NCI-H2081 treated with DMSO at 0.1 percent for 48 hours (cell line): ENCODE measurements around the gene HK2.
"Not testable (repeated sequence)": the region's sequence is repeated elsewhere in the genome, so short reads cannot be mapped to it uniquely, and the experiment has no call there.

Experiments used
- DNase-seq: peaks from one replicate; lab custom pipeline; 2025; lab: John Stamatoyannopoulos, UW

HK2 gene

GRCh38 chr2:74895001-74895400, 61.1 kb downstream of the HK2 start:
- no peak for DNase-seq

DNA sequence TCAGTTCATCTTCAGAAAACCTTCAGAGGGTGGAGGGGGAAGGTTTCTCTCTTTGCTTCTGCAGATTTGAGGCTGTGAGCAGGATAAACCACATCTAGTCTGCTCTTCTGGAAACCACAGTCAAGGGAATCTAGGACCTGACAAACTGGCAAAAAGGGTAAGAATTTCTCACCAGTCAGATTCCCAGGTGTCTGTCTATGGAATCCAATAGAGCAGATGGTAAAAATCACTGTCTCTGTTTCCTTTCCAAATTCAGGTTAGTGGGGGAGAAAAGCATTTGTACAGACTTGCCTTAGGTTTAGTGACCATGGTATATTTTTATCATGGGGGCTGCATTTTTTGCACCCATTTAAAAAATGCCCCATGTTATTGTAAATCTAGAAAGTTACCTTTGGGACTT, 62.3 kb downstream of the HK2 start:
- DNase-seq: no peak

DNA sequence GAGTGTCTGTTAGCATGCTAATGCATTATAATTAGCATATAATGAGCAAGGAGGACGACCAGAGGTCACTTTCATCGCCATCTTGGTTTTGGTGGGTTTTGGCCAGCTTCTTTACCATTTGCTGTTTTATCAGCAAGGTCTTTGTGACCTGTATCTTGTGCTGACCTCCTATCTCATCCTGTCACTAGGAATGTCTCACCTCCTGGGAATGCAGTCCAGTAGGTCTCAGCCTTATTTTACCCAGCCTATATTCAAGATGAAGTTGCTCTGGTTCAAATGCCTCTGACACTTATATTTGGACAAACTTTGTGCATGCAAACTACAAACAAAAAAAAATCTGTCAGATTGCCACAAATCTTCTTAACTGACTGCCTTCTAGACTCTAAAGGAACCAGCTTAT, 66.3 kb downstream of the HK2 start:
- DNase-seq: not testable (repeated sequence)

GRCh38 chr2:74902281-74902860, 68.4 kb downstream of the HK2 start:
- no peak for DNase-seq

GRCh38 chr2:74906395-74906794, 72.5 kb downstream of the HK2 start:
- DNase-seq: no peak

DNA sequence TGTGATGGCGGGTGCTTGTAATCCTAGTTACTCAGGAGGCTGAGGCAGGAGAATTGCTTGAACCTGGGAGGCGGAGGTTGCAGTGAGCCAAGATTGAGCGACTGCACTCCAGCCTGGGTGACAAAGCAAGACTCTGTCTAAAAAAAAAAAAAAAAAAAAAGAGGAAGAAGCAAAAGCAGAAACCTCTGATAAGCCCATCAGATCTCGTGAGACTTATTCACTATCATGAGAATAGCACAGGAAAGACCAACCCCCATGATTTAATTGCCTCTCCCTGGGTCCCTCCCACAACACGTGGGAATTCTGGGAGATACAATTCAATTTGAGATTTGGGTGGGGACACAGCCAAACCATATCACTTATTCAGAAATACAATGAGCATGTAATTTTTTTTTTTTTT, 73.6 kb downstream of the HK2 start:
- DNase-seq: not testable (repeated sequence)

- DNase-seq: no peak
These were observed 75.0 kb downstream of the HK2 start for GRCh38 chr2:74908748-74909444.

DNA sequence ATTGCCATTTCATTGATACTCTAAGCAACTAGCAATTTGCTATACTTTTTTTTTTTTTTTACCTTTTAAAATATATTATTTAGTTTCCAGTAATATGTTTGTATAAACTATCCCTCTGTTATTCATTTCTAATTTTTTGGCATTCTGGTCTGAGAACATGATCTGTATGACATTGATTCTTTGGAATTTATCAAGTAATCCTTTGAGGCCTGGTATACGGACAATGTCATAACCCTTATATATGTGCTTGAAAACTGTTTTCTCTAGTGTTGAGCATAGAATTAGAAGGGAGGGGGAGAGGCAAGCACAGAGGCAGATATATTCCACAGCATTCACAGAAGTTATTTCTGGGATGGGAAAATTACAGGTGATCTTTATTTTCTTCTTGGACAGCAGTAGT, 76.3 kb downstream of the HK2 start:
- DNase-seq: no peak

DNA sequence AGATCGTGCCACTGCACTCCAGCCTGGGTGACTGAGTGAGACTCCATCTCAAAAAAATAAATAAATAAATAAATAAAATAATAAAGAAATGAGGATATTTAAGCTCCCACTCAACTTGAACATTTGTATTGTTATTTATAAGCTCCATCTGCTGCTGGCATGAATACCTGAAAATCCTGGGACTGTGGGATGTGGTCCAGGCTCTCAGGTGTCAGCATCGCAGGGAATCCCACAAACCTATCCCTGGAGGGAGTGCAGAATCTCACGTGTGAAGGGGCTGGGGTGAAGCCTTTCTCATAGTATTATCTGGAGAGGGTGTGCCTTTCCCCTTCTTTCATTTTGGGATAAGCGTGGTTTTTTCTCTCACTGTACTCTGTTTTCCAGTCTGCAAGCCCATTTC, 77.1 kb downstream of the HK2 start:
- no peak for DNase-seq

DNA sequence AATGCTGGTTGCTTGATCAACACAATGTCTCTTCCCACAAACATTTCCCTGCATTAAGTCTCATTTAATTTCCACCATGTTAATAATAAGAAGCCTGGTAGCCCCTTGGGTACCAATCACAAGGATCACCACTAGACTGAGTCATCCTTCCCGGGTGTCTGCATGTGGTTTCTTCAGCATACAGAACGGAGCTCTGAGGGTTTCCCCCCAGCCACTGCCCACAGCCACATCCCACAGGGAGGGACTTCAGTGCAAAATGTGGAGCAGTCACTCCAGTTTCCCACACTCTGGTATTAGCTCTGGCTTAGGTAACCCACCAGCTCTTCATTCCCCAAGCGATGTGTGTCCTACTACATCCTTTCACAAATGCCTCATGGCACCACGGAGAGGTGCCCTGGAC, 81.8 kb downstream of the HK2 start:
- DNase-seq: no peak

DNA sequence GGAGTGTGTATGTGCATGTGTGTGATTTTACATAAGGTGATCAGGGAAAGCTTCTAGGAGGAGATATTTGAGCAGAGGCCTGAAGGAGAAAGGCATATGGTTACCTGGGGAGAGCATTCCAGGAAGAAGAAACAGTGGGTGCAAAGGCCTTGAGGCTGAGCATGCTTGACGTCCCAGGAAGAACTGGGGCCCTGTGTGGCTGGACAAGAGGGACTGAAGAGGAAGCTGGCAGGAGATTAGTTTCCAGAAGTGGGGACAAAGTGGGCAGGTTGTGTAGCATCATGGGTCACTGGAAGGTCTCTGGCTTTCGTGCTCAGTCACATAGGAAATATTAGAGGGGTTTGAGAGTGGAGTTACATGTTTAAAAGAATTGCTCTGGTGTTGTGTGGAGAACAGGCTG, 82.5 kb downstream of the HK2 start:
- no peak for DNase-seq

DNA sequence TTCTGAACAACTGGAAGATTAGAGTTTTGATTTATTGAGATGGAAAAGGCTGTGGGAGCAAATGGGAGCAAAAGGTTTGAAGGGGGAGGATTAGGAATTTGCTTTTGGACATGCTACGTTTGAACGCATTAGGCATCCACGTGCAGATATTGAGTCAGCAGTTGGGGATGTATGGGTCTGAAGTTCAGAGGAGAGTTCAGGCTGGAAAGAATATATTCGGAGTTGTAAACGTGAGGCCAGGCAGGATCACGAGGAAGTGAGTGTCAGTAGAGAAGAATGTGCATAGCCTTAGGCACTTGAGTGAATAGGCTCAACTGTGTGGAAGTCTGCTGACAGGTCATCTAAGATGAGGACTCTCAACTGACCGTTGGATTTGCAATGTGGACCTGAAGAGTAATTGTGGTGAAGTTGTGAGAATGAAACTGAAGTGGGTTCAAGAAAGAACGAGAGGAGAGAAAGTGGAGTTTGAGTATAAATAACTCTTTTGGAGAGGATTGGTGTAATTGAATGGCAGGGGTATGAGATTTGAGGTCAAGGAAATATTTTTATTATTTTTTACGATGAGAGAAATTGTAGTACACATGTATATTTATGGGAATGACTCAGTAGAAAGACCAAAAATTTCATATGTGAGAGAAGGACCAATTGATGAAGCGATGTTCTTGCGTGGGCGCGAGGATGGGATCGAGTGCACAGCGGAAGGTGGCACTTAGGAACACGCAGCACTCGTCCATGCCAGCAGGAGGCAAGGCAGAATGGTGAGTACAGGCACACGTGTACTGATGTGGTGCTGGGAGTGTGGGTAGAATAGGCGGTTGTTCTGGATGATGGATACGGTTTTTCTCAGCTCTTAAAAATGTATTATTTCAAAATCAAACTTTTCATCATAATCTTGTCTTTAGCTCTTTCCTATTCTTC, 84.0 kb downstream of the HK2 start:
- no peak for DNase-seq

DNA sequence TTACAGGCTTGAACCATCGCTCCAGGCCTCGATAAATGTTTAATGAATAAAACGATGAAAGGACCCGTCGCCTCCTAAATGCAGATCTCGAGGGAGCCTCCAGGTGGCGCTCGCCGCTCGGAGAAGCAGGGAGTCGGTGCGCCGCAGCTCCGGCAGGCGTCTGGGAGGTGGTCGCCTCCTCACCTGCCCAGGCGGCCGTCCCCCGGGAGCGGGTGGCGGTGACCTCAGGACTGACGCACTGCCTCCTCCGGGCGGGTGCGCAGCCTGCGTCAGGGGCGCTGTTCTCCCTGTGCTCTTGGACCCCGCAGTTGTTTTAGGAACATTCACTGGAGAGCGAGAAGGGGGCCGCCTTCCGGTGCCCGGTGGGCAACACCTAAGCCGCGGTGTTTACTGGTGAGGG, 85.9 kb downstream of the HK2 start:
- no peak for DNase-seq

- DNase-seq: no peak
These were observed 87.4 kb downstream of the HK2 start for GRCh38 chr2:74921236-74921736.

- DNase-seq: no peak
These were observed 88.8 kb downstream of the HK2 start for GRCh38 chr2:74922592-74923227.

DNA sequence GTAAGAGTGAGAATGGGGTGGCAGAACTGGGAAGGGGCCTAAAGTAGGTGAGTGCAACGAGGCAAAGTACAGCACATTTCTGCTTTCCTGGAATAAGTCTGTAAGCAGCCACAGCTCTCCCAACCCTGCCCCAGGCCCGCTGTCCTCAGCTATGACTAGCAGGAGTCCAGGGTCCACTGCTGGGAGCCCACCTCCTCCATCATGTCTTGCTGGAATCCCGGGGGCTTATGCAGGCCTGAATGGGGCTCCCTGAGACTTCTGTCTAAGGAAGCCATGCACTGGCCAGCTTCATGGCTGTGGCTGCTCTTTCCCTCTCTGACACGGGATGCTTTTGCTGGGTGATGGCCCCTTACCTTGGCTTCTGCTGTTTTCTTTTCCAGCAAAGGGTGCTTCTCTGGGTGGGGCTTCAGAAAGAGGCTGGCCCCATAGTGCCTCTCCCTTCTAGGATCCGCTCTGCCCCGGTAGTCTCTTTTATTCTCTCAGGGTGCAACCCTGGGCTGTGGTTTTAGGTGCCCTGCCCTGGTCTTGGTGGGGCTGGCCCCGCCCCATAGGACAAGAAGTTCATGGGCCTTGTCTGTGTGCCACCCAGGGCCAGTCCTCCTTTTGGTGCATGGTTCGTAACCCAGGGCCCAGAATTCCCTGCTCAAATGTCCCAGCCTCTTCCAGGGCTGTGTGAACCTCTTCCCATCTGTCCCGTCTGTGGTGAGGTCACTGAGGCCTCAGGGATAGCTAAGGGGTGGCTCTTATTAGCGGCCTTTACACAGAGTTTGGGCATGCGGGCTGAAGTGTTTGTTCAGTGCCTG, 90.7 kb downstream of the HK2 start:
- DNase-seq: no peak

- no peak for DNase-seq
These were observed 91.4 kb downstream of the HK2 start for GRCh38 chr2:74925361-74925786.

GRCh38 chr2:74927621-74928020, 93.7 kb downstream of the HK2 start:
- no peak for DNase-seq

DNA sequence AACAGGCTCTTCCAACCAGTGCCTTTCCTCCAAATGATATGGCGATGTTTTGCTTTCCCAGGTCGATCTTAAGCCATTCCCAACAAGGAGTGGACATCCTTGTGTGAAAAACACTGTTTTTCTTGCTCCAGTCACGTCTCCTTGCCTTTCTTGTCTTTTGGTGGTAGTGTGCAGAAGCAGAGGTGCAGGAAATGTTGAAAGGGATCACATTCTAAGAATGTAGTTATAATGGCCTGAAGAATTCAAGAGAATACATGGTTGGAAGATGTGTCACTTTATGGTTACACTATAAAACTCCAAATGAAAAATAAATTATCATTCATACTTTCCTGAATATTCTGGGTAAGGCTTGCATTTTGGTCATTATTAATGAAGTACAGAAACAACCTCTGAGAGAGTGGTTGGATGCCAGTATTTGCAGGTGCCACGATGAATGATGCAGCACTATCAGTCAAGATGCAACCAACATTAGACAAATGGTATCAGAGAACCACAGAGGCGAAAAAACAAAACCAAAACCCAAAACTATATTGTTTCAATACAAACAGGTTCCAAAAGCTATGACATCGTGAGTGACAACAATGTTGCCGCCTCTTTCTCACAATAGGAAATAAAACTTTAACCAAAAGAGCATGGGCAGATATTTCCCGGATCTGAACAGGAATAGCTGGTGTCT, 97.0 kb downstream of the HK2 start:
- DNase-seq: no peak

GRCh38 chr2:74931940-74932339, 98.0 kb downstream of the HK2 start:
- no peak for DNase-seq

GRCh38 chr2:74935975-74936391, 102.1 kb downstream of the HK2 start:
- DNase-seq: no peak
